WTC11 (cell line): Measurements from ENCODE around the gene CDK5RAP2. TPM values are rescaled to one million over a fixed set of nuclear protein-coding genes. Genes with fewer than 3 reads are reported as not detected.

Experiments
- ATAC-seq: fragments of 200-7000 bp; cut with Tn5 transposase; 2 replicates; pipeline ENCODE4 v1.10.0; 2021; ENCODE audit warnings: mild to moderate bottlenecking, moderate library complexity
- CTCF ChIA-PET: fragments of 300-600 bp; sonication (Branson Sonifier 250); formaldehyde crosslinking; loops from one replicate; lab custom pipeline; 2021; ENCODE audit warnings: antibody characterized with exemption; lab: Charles Lee
- POLR2A ChIA-PET: fragments of 350-600 bp; sonication (Branson Sonifier 250); formaldehyde crosslinking; loops from one replicate; lab custom pipeline; 2021; ENCODE audit warnings: antibody characterized with exemption; lab: Charles Lee
- DNase-seq: peaks from one replicate; pipeline ENCODE4 v3.0.0; 2021; ENCODE audit warnings: low spot score
- H3K27ac Mint-ChIP-seq: 2 replicates; pipeline ENCODE4 v1.8.0; 2021; ENCODE audit warnings: mixed read lengths
- H3K27me3 Mint-ChIP-seq: 2 replicates; pipeline ENCODE4 v1.8.0; 2021; ENCODE audit warnings: low read depth, mild to moderate bottlenecking, moderate library complexity, mixed read lengths
- H3K36me3 Mint-ChIP-seq: 2 replicates; pipeline ENCODE4 v1.8.0; 2021; ENCODE audit warnings: mixed read lengths
- H3K4me1 Mint-ChIP-seq: 2 replicates; pipeline ENCODE4 v1.8.0; 2022; ENCODE audit warnings: mixed read lengths
- H3K4me3 Mint-ChIP-seq: 2 replicates; pipeline ENCODE4 v1.8.0; 2021; ENCODE audit warnings: mild to moderate bottlenecking, moderate library complexity, mixed read lengths
- H3K9me3 Mint-ChIP-seq: 2 replicates; pipeline ENCODE4 v1.8.0; 2021; ENCODE audit warnings: mixed read lengths
- ARID4B ChIP-seq: sonication (generic); formaldehyde crosslinking; IDR thresholded peaks from 2 replicates; pipeline ENCODE4 v1.8.0; 2023; ENCODE audit warnings: missing genetic modification reagents, mild to moderate bottlenecking, borderline replicate concordance
- ATF3 ChIP-seq: sonication (generic); formaldehyde crosslinking; conservative IDR thresholded peaks from 2 replicates; pipeline ENCODE4 v1.8.1; 2022; ENCODE audit warnings: mild to moderate bottlenecking, missing genetic modification reagents
- ATF6 ChIP-seq: sonication (generic); formaldehyde crosslinking; IDR thresholded peaks from 2 replicates; pipeline ENCODE4 v1.8.1; 2023; ENCODE audit warnings: mild to moderate bottlenecking, missing genetic modification reagents
- CBFB ChIP-seq: sonication (generic); formaldehyde crosslinking; IDR thresholded peaks from 2 replicates; pipeline ENCODE4 v1.8.1; 2022; ENCODE audit warnings: mild to moderate bottlenecking, low read depth, missing genetic modification reagents
- CREB1 ChIP-seq: sonication (generic); formaldehyde crosslinking; IDR thresholded peaks from 2 replicates; pipeline ENCODE4 v1.8.0; 2023; ENCODE audit warnings: mild to moderate bottlenecking, missing genetic modification reagents
- ERG ChIP-seq: fragments of 250-450 bp; sonication (Bioruptor Pico); IDR thresholded peaks from 2 replicates; pipeline ENCODE4 v1.8.0; 2021; ENCODE audit warnings: mild to moderate bottlenecking
- FOXJ3 ChIP-seq: sonication (generic); formaldehyde crosslinking; IDR thresholded peaks from 2 replicates; pipeline ENCODE4 v1.9.0; 2021; ENCODE audit warnings: missing genetic modification reagents, mild to moderate bottlenecking, borderline replicate concordance
- FOXP1 ChIP-seq: sonication (generic); formaldehyde crosslinking; IDR thresholded peaks from 2 replicates; pipeline ENCODE4 v1.8.0; 2022; ENCODE audit warnings: missing genetic modification reagents, mild to moderate bottlenecking, moderate library complexity, borderline replicate concordance
- GRHL2 ChIP-seq: fragments of 250-450 bp; sonication (Bioruptor Pico); IDR thresholded peaks from 2 replicates; pipeline ENCODE4 v1.8.0; 2022; ENCODE audit warnings: mild to moderate bottlenecking, moderate library complexity; ENCODE audit not compliant: insufficient replicate concordance, severe bottlenecking
- IRF1 ChIP-seq: sonication (generic); formaldehyde crosslinking; IDR thresholded peaks from 2 replicates; pipeline ENCODE4 v1.8.0; 2023; ENCODE audit warnings: missing genetic modification reagents
- NFATC4 ChIP-seq: fragments of 250-450 bp; sonication (Bioruptor Pico); IDR thresholded peaks from 2 replicates; pipeline ENCODE4 v1.9.0; 2021; ENCODE audit warnings: mild to moderate bottlenecking
- NR1H2 ChIP-seq: sonication (generic); formaldehyde crosslinking; IDR thresholded peaks from 2 replicates; pipeline ENCODE4 v1.9.0; 2021; ENCODE audit warnings: mild to moderate bottlenecking, moderate library complexity, missing genetic modification reagents
- NR2C2 ChIP-seq: sonication (generic); formaldehyde crosslinking; IDR thresholded peaks from 2 replicates; pipeline ENCODE4 v1.8.0; 2022; ENCODE audit warnings: mild to moderate bottlenecking, missing genetic modification reagents
- NR3C1 ChIP-seq: sonication (generic); formaldehyde crosslinking; conservative IDR thresholded peaks from 2 replicates; pipeline ENCODE4 v1.8.1; 2023; ENCODE audit warnings: low read depth, mild to moderate bottlenecking, missing genetic modification reagents
- RELA ChIP-seq: sonication (generic); formaldehyde crosslinking; IDR thresholded peaks from 2 replicates; pipeline ENCODE4 v1.8.1; 2022; ENCODE audit warnings: missing genetic modification reagents, mild to moderate bottlenecking, borderline replicate concordance
- RORB ChIP-seq: fragments of 250-450 bp; sonication (Bioruptor Pico); IDR thresholded peaks from 2 replicates; pipeline ENCODE4 v1.9.0; 2021; ENCODE audit warnings: mild to moderate bottlenecking
- TEAD4 ChIP-seq: sonication (generic); formaldehyde crosslinking; IDR thresholded peaks from 2 replicates; pipeline ENCODE4 v1.8.0; 2022; ENCODE audit warnings: mild to moderate bottlenecking, missing genetic modification reagents
- ZBTB21 ChIP-seq: sonication (generic); formaldehyde crosslinking; IDR thresholded peaks from 2 replicates; pipeline ENCODE4 v1.8.1; 2023; ENCODE audit warnings: mild to moderate bottlenecking, missing genetic modification reagents, borderline replicate concordance
- ZNF232 ChIP-seq: sonication (generic); formaldehyde crosslinking; IDR thresholded peaks from 2 replicates; pipeline ENCODE4 v1.8.0; 2022; ENCODE audit warnings: mild to moderate bottlenecking, missing genetic modification reagents
- ZNF416 ChIP-seq: fragments of 250-450 bp; sonication (Bioruptor Pico); IDR thresholded peaks from 2 replicates; pipeline ENCODE4 v1.9.0; 2021; ENCODE audit warnings: mild to moderate bottlenecking, inconsistent platforms
- ZNF423 ChIP-seq: fragments of 250-450 bp; sonication (Bioruptor Pico); IDR thresholded peaks from 2 replicates; pipeline ENCODE4 v2.1.2; 2022; ENCODE audit warnings: mild to moderate bottlenecking, moderate library complexity
- total RNA-seq: library from RNA; stranded (reverse); gene quantifications from 3 replicates; pipeline ENCODE4 v1.2.3, GENCODE V29; 2021
- TF ChIP-seq, protein P1 (sequence below): sonication (generic); formaldehyde crosslinking; IDR thresholded peaks from 2 replicates; pipeline ENCODE4 v1.8.0; 2022; ENCODE audit warnings: mild to moderate bottlenecking, missing genetic modification reagents
- TF ChIP-seq, protein P2 (sequence below): fragments of 250-450 bp; sonication (Bioruptor Pico); conservative IDR thresholded peaks from 2 replicates; pipeline ENCODE4 v1.9.0; 2021; ENCODE audit warnings: mild to moderate bottlenecking

Gene CDK5RAP2
- total RNA-seq, 1 experiment from 2014 or later: 48.3 TPM

DNA sequence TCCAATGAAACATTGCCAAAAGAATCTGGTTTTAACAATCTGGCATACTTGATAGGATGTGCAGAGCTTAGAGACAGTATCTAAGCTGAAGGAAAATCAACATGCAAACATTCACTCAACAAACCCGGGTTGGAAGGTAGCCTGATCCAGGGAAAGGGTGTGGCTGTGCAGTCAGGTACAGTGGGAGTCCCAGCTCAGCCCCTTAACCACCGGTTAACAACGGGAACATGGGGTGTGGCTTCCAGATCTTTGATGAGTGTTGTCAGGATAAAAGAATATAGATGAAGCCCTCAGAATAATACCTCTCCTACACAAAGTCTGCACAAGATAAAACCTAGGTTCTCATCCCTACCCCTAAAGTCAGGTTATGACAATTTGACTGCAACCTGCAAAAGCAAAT is 127.3 kb downstream of the CDK5RAP2 start:
- H3K9me3 Mint-ChIP-seq: no peaks in the 10 kb centered on the region
- no peak for TF ChIP-seq ZNF232
- TF ChIP-seq NR1H2 (CRISPR knock-in tag): no peak
- TF ChIP-seq NR3C1: no peak
- TF ChIP-seq FOXJ3 (CRISPR knock-in tag): no peak
- TF ChIP-seq ATF6 (CRISPR knock-in tag): no peak
- TF ChIP-seq, protein P1, sequence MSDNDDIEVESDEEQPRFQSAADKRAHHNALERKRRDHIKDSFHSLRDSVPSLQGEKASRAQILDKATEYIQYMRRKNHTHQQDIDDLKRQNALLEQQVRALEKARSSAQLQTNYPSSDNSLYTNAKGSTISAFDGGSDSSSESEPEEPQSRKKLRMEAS (CRISPR knock-in tag): no peak
- no peak for TF ChIP-seq RORB (CRISPR knock-in tag)
- TF ChIP-seq IRF1 (CRISPR knock-in tag): no peak
- H3K4me3 Mint-ChIP-seq: no peak overlapping the region
- no peak overlapping the region for H3K27ac Mint-ChIP-seq
- peaks cover 14% of the 10 kb centered on the region for H3K4me1 Mint-ChIP-seq
- peaks cover 16% of the 10 kb centered on the region for H3K36me3 Mint-ChIP-seq
- DNase-seq (no peak), ATAC-seq (no peak)
- ChIA-PET POLR2A (no interaction called here), CTCF (interaction anchor here (1.6 kb wide), 1 partner anchor 14 kb away, joined by 3 read pairs; no protein-coding TSS in a partner anchor)
- H3K27me3 Mint-ChIP-seq: no peaks in the 10 kb centered on the region

- ATAC-seq (no peak), DNase-seq (no peak)
- H3K36me3 Mint-ChIP-seq: peaks cover 22% of the 10 kb centered on the region
- POLR2A ChIA-PET: no interaction called here
- no peaks in the 10 kb centered on the region for H3K9me3 Mint-ChIP-seq
- no peak for TF ChIP-seq ZNF423
- TF ChIP-seq TEAD4 (CRISPR knock-in tag): no peak
- no peak for TF ChIP-seq ERG (CRISPR knock-in tag)
- TF ChIP-seq ZNF416 (CRISPR knock-in tag): no peak
- no peak for TF ChIP-seq ATF3 (CRISPR knock-in tag)
- TF ChIP-seq NR2C2 (CRISPR knock-in tag): no peak
- peaks cover 3% of the 10 kb centered on the region for H3K4me1 Mint-ChIP-seq
- CTCF ChIA-PET: interaction anchor here (1.0 kb wide), 1 partner anchor 12 kb away, joined by 3 read pairs; no protein-coding TSS in a partner anchor
- no peak overlapping the region for H3K27ac Mint-ChIP-seq
- no peaks in the 10 kb centered on the region for H3K27me3 Mint-ChIP-seq
- H3K4me3 Mint-ChIP-seq: no peak overlapping the region
Measured at GRCh38 chr9:120450916-120451315, 129.1 kb downstream of the CDK5RAP2 start.

- no peaks in the 10 kb centered on the region for H3K4me1 Mint-ChIP-seq
- ChIA-PET POLR2A (no interaction called here), CTCF (no interaction called here)
- no peak for ATAC-seq
- peaks cover 18% of the 10 kb centered on the region for H3K36me3 Mint-ChIP-seq
- H3K9me3 Mint-ChIP-seq: no peaks in the 10 kb centered on the region
- H3K27ac Mint-ChIP-seq: no peak overlapping the region
- H3K4me3 Mint-ChIP-seq: no peak overlapping the region
- no peaks in the 10 kb centered on the region for H3K27me3 Mint-ChIP-seq
- DNase-seq: no peak
- TF ChIP-seq RELA (CRISPR knock-in tag) (no peak), GRHL2 (CRISPR knock-in tag) (no peak), FOXP1 (CRISPR knock-in tag) (no peak), ARID4B (no peak), CREB1 (CRISPR knock-in tag) (no peak), ZBTB21 (CRISPR knock-in tag) (no peak), CBFB (no peak), NFATC4 (no peak), NR3C1 (no peak)
- TF ChIP-seq, protein P2, sequence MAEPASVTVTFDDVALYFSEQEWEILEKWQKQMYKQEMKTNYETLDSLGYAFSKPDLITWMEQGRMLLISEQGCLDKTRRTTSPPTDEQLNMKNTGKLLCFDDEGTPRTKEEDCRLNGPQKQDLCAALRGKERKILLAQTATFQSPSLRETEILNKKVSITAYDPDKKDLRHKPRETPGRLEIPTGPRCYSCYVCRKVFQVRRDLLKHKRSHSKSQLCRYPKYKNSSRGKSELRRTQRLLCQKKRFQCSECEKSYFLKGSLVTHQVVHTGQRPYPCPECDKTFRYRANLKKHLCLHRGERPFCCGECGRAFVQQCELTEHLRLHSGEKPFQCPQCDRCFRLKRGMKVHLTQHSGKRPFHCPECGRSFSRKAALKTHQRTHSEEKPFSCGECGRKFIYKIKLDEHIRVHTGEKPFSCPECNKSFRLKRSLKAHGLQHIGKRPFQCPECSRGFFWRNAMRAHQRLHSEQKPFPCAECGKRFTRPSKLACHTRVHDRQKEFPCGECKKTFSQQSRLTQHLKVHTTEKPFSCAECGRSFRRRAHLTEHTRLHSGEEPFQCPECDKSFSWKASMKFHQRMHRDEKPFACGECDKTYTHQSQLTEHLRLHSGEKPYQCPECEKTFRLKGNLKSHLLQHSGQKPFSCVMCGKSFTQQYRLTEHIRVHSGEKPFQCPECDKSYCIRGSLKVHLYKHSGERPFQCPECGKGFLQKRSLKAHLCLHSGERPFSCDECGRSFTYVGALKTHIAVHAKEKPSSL (CRISPR knock-in tag): no peak
Measured at GRCh38 chr9:120449566-120449965, 130.4 kb downstream of the CDK5RAP2 start.
